Midbrain (tissue), 1 donor: Measurements from ENCODE around the gene SON.
"Not testable (repeated sequence)": the region's sequence is repeated elsewhere in the genome, so short reads cannot be mapped to it uniquely, and the experiment has no call there.

ENCODE experiments used
- DNase-seq: peaks from one replicate; lab custom pipeline; 2025; lab: John Stamatoyannopoulos, UW

Gene SON

DNA sequence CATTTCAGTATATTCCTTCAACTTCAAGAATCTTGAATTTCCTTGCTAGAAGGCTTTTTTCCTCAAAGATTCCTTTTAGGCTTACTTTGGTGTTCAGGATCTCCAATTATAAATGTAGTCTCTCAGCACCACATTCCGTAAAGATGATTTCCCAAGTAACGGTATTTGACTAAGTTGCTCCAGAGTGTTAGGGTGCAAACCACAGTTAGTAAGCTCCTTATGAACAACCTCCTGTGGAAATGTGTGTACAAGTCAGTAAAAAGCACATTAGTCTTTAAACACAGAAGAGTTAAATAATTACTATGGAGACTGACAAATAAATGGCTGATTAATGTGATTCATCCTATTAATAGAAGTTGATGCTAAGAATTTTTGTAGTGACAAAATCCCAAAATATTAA, 35.4 kb downstream of the SON start:
- no peak for DNase-seq

GRCh38 chr21:33578959-33579542, 36.2 kb downstream of the SON start:
- DNase-seq = no peak

GRCh38 chr21:33584455-33584854, 41.6 kb downstream of the SON start:
- no peak for DNase-seq

- DNase-seq = no peak
Observed at GRCh38 chr21:33586927-33587326, 44.1 kb downstream of the SON start.

DNA sequence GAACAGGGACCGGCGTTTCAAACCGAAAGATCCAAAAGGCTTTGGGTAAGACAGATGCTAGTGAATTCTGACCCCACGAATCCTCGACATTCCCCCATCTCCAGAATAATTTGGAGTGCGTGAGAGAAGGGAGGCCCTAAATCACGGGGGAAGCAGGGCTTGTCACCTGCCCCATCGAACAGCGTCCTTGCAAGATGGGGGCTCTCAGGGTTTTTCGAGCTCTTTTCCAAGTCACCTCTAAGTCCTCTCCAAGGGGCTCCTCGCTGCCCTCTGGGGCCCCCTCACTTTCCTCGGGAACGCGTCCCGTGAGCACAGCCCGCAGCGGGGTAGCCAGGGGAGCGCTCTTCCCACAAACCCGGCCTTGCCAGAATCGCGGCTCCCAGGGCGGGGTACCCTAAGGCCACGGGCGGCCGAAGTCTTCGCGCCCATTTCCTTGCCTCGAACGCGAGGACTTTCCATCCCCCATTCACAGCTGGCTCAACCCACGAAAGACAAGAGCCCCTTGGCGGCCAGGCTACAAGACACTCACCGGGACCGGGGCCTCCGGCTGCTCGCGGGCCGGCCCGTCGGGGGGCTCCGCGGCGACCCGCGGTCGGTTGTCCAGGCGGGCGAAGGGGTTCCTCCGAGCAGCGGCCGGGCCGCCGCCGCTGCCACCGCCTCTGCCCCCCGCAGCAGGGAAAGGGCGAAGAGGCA, 45.1 kb downstream of the SON start:
- DNase-seq = peak; percentile 10

GRCh38 chr21:33588485-33589335, 45.9 kb downstream of the SON start, which contains the start of gene DONSON:
DONSON (minus strand) TSS chr21:33588684; CDS start chr21:33588641, 43 bp downstream.
- DNase-seq = peak; percentile 82

- DNase-seq = no peak
Observed at GRCh38 chr21:33598051-33598450, 55.2 kb downstream of the SON start.

DNA sequence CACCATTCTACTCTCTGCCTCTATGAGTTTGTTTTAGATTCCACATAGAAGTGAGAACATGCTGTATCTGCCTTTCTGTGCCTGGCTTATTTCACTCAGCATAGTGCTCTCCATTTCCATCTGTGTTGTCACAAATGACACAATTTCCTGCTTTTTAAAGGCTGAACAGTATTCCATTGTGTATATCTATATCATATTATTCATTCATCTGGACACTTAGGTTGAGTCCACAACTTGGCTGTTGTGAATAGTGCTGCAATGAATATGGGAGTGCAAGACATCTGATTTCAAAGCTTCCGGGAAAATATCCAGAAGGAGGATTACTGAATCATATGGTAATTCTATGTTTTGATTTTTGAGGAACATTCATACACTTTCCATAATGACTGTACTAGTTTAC, 65.7 kb downstream of the SON start:
- no peak for DNase-seq

DNA sequence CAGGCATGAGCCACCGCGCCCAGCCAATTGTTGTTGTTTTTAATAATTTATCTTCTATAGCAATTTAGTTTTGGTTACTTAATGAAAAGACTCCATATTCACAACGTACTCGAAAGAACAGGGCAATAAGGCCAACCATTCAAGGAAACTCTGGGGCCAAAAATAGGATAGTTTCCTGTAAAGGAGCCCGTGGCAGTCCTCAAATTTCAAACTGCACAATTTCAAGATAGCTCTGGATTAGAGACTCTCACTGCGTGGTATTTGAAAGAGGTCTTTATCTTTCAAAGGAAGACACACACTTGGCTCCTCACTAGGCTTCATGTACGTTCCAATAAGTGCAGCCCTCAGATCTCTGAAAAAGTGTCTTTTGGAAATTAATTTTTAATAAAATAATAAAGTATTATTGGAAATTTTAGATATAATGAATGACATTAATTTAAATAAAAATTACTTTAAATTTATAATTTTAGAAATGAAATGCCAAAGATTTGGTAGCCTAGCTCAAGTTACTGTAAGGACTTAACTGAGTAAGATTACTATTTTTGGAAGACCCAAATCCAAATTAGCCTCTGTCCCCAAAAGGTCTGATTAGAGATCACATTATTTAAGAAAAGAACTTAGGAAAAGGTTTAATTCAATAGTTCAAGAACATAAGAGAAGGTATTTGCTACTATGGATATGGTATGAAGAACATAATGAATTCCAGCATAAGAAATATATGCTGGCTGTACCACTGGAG, 68.3 kb downstream of the SON start:
- no peak for DNase-seq

GRCh38 chr21:33617565-33617964, 74.7 kb downstream of the SON start:
- not testable (repeated sequence) for DNase-seq

- DNase-seq = no peak
Observed at GRCh38 chr21:33618407-33618806, 75.6 kb downstream of the SON start.

DNA sequence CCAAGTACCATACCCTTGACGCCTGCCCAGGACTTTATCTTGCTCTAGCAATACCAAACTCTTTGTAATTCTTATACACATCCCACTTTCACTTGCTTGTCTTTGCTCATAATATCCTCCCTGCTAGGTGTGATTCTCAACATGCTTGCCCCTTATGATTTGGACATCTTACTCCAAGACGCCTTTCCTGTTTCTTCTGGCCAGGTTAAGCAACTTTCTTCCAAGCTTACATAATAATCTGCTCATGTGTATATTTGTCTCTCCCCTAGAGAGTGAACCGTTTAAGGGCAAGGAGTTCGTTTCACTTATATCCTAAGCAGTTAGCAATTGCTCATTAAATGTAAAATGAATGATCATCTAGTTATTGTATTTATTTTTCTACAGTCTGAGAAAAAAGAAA, 76.9 kb downstream of the SON start:
- DNase-seq = no peak

DNA sequence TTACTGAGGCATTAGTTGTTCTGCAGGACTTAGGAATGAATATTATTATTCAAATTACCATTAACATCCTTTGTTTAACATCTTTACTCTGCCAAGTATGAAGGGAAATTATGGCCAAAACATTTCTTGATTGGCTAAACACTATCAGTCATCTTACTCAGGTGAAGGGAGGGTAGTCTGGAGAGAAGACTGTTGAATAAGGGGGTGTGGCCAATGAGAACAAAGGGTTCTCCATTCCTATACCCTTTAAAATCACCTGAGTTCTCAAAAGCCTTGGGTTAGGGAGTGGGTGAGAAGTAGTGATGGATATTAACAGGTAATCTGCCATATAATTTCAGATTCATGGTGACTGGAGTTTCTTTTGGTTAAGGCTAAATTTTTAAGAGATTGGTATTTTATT, 79.4 kb downstream of the SON start:
- DNase-seq = no peak

DNA sequence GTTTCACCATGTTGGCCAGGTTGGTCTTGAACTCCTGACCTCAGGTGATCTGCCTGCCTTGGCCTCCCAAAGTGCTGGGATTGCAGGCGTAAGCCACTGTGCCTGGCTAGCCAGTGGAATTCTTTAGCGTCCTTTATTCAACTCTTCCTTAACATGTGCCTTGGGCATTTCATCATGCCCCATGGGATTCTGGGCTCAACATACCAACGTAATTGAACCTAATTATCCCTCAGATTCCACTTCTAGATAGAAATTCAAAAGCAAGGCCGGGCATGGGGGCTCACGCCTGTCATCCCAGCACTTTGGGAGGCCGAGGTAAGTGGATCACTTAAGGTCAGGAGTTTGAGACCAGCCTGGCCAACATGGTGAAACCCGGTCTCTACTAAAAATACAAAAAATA, 83.3 kb downstream of the SON start:
- DNase-seq = not testable (repeated sequence)
